ENCODE data around the gene GPR135. TPM values are rescaled to one million over a fixed set of nuclear protein-coding genes. Genes with fewer than 3 reads are reported as not detected.

The GPR135 gene
- total RNA-seq, 3 donors from 2014 or later, result 1.7 to 4.9 (median 2.8) TPM

DNA sequence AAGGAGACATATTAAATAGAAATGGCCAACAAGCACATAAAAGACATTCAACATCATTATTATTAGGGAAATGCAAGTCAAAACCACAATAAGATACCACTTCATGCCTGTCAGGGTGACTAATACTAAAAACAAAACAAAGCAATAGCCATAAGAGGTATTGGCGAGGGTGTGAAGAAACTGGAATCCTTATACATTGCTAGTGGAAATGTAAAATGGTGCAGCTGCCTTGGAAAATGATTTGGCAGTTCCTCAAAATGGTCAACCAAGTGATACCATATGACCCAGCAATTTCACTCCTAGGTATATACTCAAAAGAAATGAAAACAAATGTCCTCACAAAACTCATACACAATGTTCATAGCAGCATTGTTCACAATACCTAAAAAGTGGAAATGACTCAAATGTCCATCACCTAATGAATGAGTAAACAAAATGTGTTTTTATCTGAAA, 27.0 kb downstream of the GPR135 start:
- H3K4me1 ChIP-seq (ENCODE audit: low read depth), result no peaks in the 10 kb centered on the region
- TF ChIP-seq, protein P1, sequence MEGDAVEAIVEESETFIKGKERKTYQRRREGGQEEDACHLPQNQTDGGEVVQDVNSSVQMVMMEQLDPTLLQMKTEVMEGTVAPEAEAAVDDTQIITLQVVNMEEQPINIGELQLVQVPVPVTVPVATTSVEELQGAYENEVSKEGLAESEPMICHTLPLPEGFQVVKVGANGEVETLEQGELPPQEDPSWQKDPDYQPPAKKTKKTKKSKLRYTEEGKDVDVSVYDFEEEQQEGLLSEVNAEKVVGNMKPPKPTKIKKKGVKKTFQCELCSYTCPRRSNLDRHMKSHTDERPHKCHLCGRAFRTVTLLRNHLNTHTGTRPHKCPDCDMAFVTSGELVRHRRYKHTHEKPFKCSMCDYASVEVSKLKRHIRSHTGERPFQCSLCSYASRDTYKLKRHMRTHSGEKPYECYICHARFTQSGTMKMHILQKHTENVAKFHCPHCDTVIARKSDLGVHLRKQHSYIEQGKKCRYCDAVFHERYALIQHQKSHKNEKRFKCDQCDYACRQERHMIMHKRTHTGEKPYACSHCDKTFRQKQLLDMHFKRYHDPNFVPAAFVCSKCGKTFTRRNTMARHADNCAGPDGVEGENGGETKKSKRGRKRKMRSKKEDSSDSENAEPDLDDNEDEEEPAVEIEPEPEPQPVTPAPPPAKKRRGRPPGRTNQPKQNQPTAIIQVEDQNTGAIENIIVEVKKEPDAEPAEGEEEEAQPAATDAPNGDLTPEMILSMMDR (IDR thresholded peaks at IDR 0.05), result no peak
- no peaks in the 10 kb centered on the region for H3K36me3 ChIP-seq (ENCODE audit: low read depth)
- intact Hi-C loops (cut with DNase I, micrococcal nuclease), result no loop called here
- no peak for ATAC-seq
- H3K4me3 ChIP-seq, result no peak overlapping the region
- DNase-seq, result no peak
- H3K9me3 ChIP-seq, result no peaks in the 10 kb centered on the region

DNA sequence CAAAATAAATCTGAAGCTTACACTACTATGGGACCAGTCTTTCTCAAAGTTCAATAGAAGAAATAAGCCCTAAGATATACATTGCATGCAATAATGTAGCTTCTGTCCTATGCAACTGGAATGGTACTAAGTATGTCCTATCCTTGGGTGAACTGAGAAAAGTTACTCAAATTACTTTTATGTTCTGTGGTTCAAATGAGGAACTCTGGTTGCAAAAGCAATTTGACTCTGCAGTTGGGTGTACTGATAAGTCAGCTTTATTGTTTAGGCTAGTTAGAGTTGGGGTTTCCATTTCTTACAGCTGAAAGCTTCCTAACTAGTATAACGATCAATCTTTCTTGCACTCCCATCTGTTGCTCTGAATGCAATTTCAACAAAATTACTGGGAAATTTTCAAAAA, 29.2 kb downstream of the GPR135 start:
- H3K4me3 ChIP-seq, result no peak overlapping the region
- TF ChIP-seq, protein P1 (IDR thresholded peaks at IDR 0.05), result no peak
- H3K4me1 ChIP-seq (ENCODE audit: low read depth), result no peaks in the 10 kb centered on the region
- intact Hi-C loops (cut with DNase I, micrococcal nuclease), result no loop called here
- H3K36me3 ChIP-seq (ENCODE audit: low read depth), result no peaks in the 10 kb centered on the region
- no peak for DNase-seq
- H3K9me3 ChIP-seq, result no peaks in the 10 kb centered on the region
- no peak for ATAC-seq

DNA sequence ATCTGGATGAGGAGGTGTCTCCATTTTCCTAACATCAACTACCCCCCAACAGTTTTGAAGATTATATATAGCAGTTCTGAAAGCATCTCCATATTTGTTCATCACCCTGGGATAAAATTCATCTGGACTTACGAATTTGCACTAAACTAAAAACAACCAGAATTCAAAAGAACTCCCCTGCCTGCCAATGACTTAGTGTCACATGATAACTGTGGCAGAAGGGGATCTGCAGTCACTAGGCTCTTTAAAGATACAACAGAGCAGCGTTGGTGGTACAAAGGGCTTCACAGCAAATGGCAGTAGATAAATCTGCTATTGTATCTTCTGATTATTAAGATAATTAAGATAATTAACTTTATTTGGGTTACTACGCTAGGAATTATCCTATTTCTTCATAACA, 30.1 kb downstream of the GPR135 start:
- ATAC-seq, result no peak
- intact Hi-C loops (cut with DNase I, micrococcal nuclease), result no loop called here
- TF ChIP-seq, protein P1 (IDR thresholded peaks at IDR 0.05), result no peak
- DNase-seq, result no peak
- H3K4me3 ChIP-seq, result no peak overlapping the region
- H3K4me1 ChIP-seq (ENCODE audit: low read depth), result no peaks in the 10 kb centered on the region
- H3K36me3 ChIP-seq (ENCODE audit: low read depth), result no peaks in the 10 kb centered on the region
- H3K9me3 ChIP-seq, result no peaks in the 10 kb centered on the region

DNA sequence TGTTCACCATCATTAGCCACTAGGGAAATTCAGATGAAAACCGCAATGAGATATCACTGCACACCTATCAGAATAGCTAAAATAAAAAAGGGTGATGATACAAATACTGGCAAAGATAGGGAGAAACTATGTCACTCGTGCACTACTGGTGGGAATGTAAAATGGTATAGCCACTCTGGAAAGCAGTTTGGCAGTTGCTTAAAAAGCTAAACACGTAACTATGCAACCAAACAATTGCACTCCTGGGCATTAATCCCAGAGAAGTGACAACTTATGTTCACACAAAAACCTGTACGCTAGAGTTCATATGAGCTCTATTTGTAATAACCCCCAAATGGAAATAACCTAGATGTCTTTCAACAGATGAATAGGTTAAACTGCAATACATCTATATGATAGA, 35.4 kb downstream of the GPR135 start:
- no peak for ATAC-seq
- H3K4me1 ChIP-seq (ENCODE audit: low read depth), result no peaks in the 10 kb centered on the region
- intact Hi-C loops (cut with DNase I, micrococcal nuclease), result no loop called here
- H3K4me3 ChIP-seq, result no peak overlapping the region
- no peaks in the 10 kb centered on the region for H3K36me3 ChIP-seq (ENCODE audit: low read depth)
- DNase-seq, result no peak
- TF ChIP-seq, protein P1 (IDR thresholded peaks at IDR 0.05), result no peak
- H3K9me3 ChIP-seq, result no peaks in the 10 kb centered on the region

DNA sequence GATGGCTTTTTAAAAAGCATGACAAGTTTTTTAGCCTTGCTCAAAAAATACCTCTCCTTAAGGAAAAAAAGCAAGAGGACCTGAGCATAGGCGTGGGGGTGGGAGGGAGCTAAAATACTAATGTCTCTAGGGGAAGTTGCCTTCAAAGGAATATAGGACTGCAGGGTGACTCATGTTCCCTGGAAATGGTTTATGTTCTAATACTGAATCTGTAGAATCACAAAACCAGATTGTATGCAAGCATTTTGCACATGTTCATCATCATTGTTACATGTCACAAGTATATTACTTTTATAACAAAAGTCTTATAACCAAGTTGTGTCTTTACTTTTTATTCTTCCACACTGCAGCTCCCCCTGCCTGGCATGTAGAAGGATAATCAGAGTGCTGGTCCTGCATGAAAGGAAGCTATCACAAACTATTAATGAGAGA, 36.6 kb downstream of the GPR135 start:
- intact Hi-C loops (cut with DNase I, micrococcal nuclease), result no loop called here
- TF ChIP-seq, protein P1 (IDR thresholded peaks at IDR 0.05), result no peak
- ATAC-seq, result no peak
- DNase-seq, result peak in 1 of 3 donors; percentile 10
- H3K9me3 ChIP-seq, result no peaks in the 10 kb centered on the region
- no peaks in the 10 kb centered on the region for H3K4me1 ChIP-seq (ENCODE audit: low read depth)
- no peak overlapping the region for H3K4me3 ChIP-seq
- H3K36me3 ChIP-seq (ENCODE audit: low read depth), result no peaks in the 10 kb centered on the region
